Measurements from ENCODE around the gene CRB2.

The CRB2 gene

DNA sequence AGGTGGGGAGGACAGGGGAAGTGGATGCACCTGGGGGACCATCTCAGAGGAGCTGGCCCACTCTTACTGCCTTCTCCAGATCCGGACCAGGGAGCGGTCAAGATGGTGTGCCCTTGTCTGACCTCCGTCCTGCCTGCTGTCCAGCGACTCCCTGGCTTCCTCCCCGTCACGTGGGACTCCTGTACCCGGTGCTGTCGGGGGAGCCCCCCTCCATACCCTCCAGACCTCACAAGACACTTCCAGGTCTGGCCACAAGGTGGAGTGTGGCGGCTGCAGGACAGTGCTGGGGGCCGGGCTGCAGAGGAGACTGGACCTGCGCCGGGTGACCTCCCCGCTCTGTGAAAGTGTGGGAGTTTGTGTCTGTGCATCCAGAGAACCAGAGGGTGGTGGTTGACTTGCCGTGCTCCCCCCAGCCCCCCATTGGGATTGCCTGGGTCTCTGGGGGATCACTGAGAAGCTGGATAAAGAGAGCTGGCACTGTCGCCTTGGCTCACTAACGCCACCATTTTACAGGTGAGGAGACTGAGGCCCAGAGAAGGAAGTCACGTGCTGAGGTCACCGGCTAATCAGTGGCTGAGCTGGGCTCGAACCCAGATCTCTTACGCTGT is 1.9 kb upstream of the CRB2 start:
- FAIRE-seq (no peak), DNase-seq (ENCODE audit: insufficient read length, low spot score) (peak; percentile 86)
- TF ChIP-seq, protein P1, sequence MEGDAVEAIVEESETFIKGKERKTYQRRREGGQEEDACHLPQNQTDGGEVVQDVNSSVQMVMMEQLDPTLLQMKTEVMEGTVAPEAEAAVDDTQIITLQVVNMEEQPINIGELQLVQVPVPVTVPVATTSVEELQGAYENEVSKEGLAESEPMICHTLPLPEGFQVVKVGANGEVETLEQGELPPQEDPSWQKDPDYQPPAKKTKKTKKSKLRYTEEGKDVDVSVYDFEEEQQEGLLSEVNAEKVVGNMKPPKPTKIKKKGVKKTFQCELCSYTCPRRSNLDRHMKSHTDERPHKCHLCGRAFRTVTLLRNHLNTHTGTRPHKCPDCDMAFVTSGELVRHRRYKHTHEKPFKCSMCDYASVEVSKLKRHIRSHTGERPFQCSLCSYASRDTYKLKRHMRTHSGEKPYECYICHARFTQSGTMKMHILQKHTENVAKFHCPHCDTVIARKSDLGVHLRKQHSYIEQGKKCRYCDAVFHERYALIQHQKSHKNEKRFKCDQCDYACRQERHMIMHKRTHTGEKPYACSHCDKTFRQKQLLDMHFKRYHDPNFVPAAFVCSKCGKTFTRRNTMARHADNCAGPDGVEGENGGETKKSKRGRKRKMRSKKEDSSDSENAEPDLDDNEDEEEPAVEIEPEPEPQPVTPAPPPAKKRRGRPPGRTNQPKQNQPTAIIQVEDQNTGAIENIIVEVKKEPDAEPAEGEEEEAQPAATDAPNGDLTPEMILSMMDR (IDR thresholded peaks at IDR 0.05; ENCODE audit: insufficient read depth, missing control alignments) = peak; percentile 75

DNA sequence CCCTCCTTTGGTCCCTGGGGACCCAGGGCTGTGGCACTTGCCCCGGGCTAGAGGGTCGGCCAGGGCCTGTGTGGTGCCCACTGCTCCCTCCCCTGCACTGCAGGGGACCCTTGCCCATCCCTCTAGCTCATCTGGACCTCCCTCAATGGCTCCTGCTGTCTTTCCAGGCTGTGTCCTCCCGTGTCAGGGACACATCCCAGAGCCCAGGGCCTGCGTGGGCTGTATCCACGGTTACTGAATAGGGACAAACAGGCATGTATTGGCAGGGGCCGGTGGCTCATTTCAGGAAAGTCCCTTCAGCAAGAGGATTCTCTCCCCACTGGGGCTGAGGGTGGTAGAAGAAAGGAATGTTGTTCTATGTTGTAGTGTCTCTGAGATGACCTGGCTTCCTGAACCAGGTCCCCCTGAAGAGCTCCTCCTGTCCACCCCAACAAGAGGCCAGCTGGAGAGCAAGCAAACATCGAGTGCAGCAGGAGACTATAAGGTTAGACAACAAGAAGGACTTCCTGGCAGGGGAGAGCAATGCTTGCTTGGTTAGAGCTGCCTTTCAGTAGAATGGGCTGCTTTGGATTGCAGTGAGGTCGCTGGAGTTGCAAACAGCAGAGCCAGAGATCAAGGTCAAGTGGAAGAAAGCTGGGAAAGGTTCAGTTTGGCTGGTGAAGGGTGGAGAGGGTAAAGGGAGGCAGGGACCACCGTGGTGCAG is 1.0 kb upstream of the CRB2 start:
- TF ChIP-seq, protein P1 (IDR thresholded peaks at IDR 0.05; ENCODE audit: insufficient read depth, missing control alignments) = no peak
- FAIRE-seq = no peak
- DNase-seq (ENCODE audit: insufficient read length, low spot score) = no peak

DNA sequence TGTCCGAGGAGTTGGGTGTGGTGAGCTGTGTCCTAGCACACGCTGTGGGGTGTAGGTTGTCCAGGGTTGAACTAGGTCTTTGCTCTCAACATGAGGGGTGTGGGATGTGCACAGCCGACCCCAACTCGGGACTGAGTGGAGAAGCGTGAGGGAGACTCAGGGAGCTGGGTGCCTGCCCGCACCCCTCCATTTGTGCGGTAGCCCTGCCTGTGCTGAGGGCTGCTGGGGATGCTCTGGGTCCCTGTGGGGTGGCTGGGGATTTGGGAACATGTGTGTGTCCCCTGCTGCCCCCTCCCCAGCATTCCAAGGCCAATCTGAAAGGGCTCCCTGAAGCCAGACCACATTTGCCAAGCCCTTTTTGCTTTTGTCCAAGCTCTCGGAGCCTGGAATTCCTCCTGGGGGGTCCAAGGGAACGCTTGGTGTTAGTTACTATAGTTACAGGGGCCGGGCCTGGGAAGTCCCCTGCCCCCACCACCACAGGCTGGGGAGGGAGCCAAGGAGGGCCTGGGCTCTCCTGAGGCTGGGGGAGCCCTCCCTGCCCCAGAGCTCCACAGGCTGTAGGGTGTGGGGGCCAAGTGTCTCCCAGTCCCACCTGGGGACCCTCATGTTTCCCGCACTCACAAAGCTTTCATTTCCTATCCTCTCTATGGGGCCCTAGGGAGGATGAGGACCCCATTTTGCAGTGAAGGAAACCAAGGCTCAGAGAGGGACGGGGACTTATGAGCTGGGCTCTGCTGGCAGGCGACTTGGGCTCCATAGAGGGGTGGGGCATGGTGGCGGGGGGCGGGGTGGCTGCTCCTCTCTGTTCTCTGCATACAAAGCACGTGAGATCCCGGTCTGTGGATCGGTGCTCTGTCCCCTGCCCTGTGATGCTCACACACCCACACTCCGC is 1.1 kb downstream of the CRB2 start:
- DNase-seq (ENCODE audit: insufficient read length, low spot score) (peak; percentile 17), FAIRE-seq (no peak)
- TF ChIP-seq, protein P1 (IDR thresholded peaks at IDR 0.05; ENCODE audit: insufficient read depth, missing control alignments) = no peak

DNA sequence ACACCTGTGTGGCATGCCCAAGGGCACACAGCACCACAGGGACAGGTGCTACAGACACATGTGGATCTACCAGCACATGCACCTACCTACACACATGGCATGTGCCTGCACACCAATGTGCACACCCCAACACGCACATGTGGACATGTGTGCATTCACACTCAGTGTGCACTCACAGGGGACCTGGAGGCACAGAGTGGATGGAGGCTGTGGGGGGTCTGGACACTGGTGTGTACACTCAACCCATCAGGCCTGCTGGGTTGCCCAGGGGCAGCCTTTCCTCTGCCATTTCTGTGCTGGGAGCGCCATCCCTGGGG is 1.7 kb downstream of the CRB2 start:
- DNase-seq (ENCODE audit: insufficient read length, low spot score) (no peak), FAIRE-seq (no peak)

DNA sequence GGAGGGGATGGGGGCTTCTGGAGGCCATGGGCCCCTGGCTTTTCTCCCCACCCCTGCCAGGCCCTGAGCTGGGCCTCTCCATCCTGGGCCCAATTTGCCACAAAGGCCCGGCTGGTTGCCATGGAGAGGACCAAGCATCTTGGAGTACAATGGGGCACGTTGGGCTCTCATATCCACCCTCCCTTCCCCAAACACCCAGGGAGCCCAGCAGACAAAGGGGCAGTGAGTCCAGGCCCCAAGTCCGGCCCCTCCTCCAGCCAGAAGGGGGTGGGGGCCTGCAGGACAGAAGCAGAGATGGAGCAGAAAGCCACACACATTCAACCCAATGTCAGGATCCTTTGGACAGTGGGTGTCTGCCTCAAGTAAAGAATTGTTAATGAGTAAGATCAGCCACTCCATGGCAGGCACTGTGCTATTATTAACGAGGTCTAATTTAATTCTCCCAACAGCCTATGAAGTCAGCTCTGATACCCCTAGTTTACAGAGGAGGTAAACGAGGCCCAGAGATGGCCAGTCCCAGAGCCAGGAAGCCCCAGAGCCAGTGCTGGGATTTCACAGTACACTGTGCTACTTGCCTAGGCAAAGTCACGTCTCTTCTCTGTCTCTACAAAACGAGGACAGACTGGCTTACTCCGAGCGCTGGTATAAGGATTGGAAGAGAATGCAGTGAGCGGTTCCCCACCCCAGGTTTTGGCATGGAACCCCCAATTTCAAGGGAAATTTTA is 2.3 kb downstream of the CRB2 start:
- DNase-seq (ENCODE audit: insufficient read length, low spot score) (no peak), FAIRE-seq (no peak)
- TF ChIP-seq, protein P1 (IDR thresholded peaks at IDR 0.05; ENCODE audit: insufficient read depth, missing control alignments) = no peak

More for the DNA sequence above, 1.7 kb downstream of the CRB2 start:
- TF ChIP-seq, protein P1 (IDR thresholded peaks at IDR 0.05; ENCODE audit: insufficient read depth, missing control alignments) = no peak

DNA sequence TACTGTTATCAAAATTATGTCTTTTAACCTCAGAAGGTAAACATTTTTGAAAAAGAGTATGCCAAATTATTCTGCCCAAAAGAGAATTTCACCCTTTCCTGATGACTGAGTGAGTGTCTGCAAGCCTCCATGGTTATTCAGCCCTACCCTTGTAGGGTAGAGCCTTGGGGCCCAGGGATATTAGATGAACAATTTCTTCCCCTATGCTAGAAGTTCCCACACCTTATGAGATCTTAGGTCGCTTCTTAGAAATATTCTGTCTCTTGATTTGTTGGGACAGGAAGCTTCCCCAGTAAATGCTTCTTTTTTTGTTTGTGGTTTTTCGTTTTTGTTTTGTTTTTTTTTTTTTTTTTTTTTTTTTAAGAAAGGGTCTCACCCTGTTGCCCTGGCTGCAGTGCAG is 3.1 kb downstream of the CRB2 start:
- FAIRE-seq (no peak), DNase-seq (ENCODE audit: insufficient read length, low spot score) (no peak)
- TF ChIP-seq, protein P1 (IDR thresholded peaks at IDR 0.05; ENCODE audit: insufficient read depth, missing control alignments) = no peak
